ENCODE data around the gene ANO5.

ANO5 gene

DNA sequence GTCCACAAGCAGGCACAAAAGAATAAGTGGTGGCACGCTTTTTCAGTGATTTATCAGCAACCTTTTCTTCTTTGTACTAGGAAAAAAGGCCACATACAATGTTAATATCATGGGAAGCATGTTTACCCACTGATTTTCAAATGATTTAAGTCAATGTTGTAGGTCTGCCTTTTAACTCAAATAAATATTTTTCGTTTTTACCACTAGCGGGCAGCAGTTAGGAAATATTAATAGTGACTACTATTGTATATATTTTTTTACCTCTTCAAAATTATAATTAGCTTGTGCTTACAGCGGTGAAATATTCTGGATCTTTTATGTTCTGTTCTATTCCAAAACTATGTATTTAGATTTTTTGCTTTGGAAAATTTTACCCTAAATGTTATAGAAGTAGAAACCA lies 138.9 kb downstream of the ANO5 start:
- no peak for FAIRE-seq
- no peak for DNase-seq (ENCODE audit: insufficient read length, low spot score)
